OCI-LY3 (cell line): ENCODE results near the gene TAF1D.

Source experiments
- H2AFZ ChIP-seq: fragments of 200-600, 300-600 bp; shearing (Covaris generic); 2 replicates; pipeline ENCODE4 v1.6.0; 2014; ENCODE audit warnings: antibody characterized with exemption, low read depth, low read length
- H3K27ac ChIP-seq: fragments of 200-600, 300-600 bp; sonication (generic); 2 replicates; pipeline ENCODE4 v1.5.1; 2014; ENCODE audit warnings: mild to moderate bottlenecking, low read length, moderate library complexity, mixed read lengths
- H3K27me3 ChIP-seq: fragments of 200-600, 300-600 bp; sonication (generic); 2 replicates; pipeline ENCODE4 v1.6.1; 2014; ENCODE audit warnings: low read depth, low read length, mixed read lengths
- H3K36me3 ChIP-seq: fragments of 200-600, 300-600 bp; sonication (generic); replicated peaks from 2 replicates; pipeline ENCODE3; 2014; ENCODE audit warnings: low read depth, low read length, mixed read lengths
- H3K4me1 ChIP-seq: fragments of 300-600, 200-600 bp; sonication (generic); 2 replicates; pipeline ENCODE4 v1.6.1; 2014; ENCODE audit warnings: low read length, mixed read lengths
- H3K4me2 ChIP-seq: fragments of 200-600, 300-600 bp; sonication (generic); 2 replicates; pipeline ENCODE4 v1.6.1; 2014; ENCODE audit warnings: low read length, mixed read lengths
- H3K4me3 ChIP-seq: fragments of 300-600, 200-600 bp; sonication (generic); 2 replicates; pipeline ENCODE4 v1.5.1; 2014; ENCODE audit warnings: antibody characterized with exemption, mild to moderate bottlenecking, low read length, moderate library complexity
- H3K79me2 ChIP-seq: fragments of 300-600, 200-600 bp; shearing (Covaris generic); 2 replicates; pipeline ENCODE4 v1.6.1; 2014; ENCODE audit warnings: mild to moderate bottlenecking, low read length, mixed read lengths
- H3K9ac ChIP-seq: fragments of 300-600, 200-600 bp; shearing (Covaris generic); 2 replicates; pipeline ENCODE4 v1.6.0; 2014; ENCODE audit warnings: mild to moderate bottlenecking, low read length, moderate library complexity
- H3K9me3 ChIP-seq: fragments of 200-600, 300-600 bp; shearing (Covaris generic); 2 replicates; pipeline ENCODE4 v1.6.1; 2014; ENCODE audit warnings: low read length, mixed read lengths; ENCODE audit not compliant: insufficient read depth
- H4K20me1 ChIP-seq: fragments of 200-600, 300-600 bp; sonication (generic); 2 replicates; pipeline ENCODE4 v1.6.1; 2016; ENCODE audit warnings: low read length, mixed read lengths; ENCODE audit not compliant: insufficient read depth
- EZH2phosphoT487 ChIP-seq: fragments of 200-600 bp; shearing (Covaris generic); IDR thresholded peaks from 2 replicates; pipeline ENCODE4 v1.6.1; 2018; ENCODE audit warnings: antibody characterized with exemption, mixed run types, low read depth
- TF ChIP-seq, protein P1 (sequence below): fragments of 200-600, 300-600 bp; sonication (generic); IDR thresholded peaks from 2 replicates; pipeline ENCODE4 v1.5.1; 2014; ENCODE audit warnings: antibody characterized with exemption, low read length, low read depth

TAF1D gene

DNA sequence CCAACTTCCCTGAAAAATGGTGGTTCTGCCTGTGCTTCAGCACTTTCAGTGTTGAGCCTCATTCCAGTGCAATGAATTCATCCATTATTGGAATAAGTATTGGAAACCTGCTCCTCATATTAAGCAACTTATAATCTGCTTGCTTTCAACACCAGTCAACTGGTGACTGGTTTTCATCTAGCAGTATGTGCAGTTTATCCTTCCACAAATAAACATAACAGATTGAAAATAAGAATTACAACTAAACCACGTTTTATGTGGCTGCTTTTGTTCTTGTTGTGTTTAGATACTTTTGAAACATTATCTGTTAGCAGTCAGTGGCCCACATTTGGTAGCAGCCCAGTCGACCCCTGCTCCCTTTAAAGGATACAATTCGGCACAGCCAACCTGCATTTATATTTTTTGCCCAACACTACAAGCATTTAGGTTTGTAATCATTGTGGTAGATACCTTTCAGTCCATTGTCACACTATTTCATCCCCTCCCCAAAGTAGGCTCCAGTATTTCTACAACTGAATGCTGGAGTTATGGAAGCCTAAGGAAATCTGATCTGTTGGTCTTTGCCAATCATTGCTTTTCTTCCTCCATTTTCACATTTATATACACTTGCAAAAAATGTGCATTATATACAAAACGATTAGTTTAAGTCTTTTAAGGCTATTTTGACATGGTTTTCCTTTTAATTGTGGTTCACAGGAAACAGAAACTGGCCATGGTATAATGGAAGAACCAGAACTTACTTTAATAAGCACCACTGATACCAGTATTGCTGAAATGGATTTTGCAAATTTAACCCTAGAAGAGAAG, 13.1 kb downstream of the TAF1D start:
- Histone ChIP-seq H3K9ac (no peak overlapping the region), H3K27me3 (no peaks in the 10 kb centered on the region), H3K4me3 (no peak overlapping the region), H3K4me1 (no peaks in the 10 kb centered on the region), H3K4me2 (no peak overlapping the region), H2AFZ (no peak overlapping the region), H4K20me1 (peaks cover 38% of the 10 kb centered on the region), H3K36me3 (peaks cover 80% of the 10 kb centered on the region), H3K27ac (peak overlapping the region; percentile 1; the same call in 1 of the 2 replicates), H3K79me2 (peaks cover 13% of the 10 kb centered on the region), H3K9me3 (no peaks in the 10 kb centered on the region)
- TF ChIP-seq, protein P1, sequence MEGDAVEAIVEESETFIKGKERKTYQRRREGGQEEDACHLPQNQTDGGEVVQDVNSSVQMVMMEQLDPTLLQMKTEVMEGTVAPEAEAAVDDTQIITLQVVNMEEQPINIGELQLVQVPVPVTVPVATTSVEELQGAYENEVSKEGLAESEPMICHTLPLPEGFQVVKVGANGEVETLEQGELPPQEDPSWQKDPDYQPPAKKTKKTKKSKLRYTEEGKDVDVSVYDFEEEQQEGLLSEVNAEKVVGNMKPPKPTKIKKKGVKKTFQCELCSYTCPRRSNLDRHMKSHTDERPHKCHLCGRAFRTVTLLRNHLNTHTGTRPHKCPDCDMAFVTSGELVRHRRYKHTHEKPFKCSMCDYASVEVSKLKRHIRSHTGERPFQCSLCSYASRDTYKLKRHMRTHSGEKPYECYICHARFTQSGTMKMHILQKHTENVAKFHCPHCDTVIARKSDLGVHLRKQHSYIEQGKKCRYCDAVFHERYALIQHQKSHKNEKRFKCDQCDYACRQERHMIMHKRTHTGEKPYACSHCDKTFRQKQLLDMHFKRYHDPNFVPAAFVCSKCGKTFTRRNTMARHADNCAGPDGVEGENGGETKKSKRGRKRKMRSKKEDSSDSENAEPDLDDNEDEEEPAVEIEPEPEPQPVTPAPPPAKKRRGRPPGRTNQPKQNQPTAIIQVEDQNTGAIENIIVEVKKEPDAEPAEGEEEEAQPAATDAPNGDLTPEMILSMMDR: no peak
- TF ChIP-seq EZH2phosphoT487: no peak

DNA sequence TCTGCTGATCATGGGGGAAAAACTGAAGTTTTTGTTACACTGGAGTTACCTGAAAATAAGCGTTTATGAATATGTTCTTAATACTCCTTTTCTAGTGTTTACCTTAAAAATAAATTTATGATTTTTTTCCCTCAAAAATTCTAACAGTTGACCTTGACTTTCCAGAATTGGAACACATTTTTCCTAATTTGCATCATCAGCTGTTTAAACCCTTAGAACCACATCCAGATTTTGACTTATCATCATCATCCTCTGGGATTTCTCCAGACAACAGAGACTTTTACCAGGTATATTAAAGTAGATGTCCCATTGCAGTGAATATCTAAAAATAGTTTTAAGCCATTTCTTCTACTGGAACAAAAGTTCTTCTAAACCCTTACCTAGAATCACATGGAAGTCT, 17.2 kb downstream of the TAF1D start:
- TF ChIP-seq, protein P1: no peak
- TF ChIP-seq EZH2phosphoT487: no peak
- no peak overlapping the region for H2AFZ ChIP-seq
- no peak overlapping the region for H3K27ac ChIP-seq
- no peaks in the 10 kb centered on the region for H3K9me3 ChIP-seq
- no peak overlapping the region for H3K4me2 ChIP-seq
- no peaks in the 10 kb centered on the region for H3K27me3 ChIP-seq
- H4K20me1 ChIP-seq: 0 out of 2 replicates have a peak, but pooled peaks cover 10% of the 10 kb centered on the region
- H3K36me3 ChIP-seq: peaks cover 64% of the 10 kb centered on the region
- peaks cover 4% of the 10 kb centered on the region for H3K79me2 ChIP-seq
- no peak overlapping the region for H3K9ac ChIP-seq
- no peak overlapping the region for H3K4me3 ChIP-seq
- H3K4me1 ChIP-seq: no peaks in the 10 kb centered on the region

DNA sequence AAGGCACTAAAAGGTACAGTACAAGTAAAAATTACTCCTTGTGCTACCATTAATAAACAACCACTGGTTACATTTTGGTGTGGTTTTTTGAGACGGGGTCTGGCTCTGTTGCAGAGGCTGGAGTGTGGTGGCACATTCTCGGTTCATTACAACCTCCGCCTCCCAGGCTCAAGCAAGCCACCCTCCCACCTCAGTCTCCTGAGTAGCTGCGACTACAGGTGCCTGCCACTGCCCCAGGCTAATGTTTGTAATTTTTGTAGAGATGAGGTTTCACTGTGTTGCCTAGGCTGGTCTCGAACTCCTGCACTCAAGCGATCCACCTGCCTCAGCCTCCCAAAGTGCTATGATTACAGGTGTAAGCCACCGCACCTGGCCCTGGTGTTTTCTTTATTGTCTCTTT, 20.8 kb downstream of the TAF1D start:
- peaks cover 55% of the 10 kb centered on the region for H3K36me3 ChIP-seq
- no peak overlapping the region for H3K27ac ChIP-seq
- H3K4me3 ChIP-seq: no peak overlapping the region
- no peak for TF ChIP-seq EZH2phosphoT487
- TF ChIP-seq, protein P1: no peak
- H4K20me1 ChIP-seq: no peaks in the 10 kb centered on the region
- H3K9ac ChIP-seq: no peak overlapping the region
- no peak overlapping the region for H3K4me2 ChIP-seq
- H3K27me3 ChIP-seq: no peaks in the 10 kb centered on the region
- no peak overlapping the region for H2AFZ ChIP-seq
- H3K79me2 ChIP-seq: peaks cover 22% of the 10 kb centered on the region
- peaks cover 16% of the 10 kb centered on the region for H3K4me1 ChIP-seq
- H3K9me3 ChIP-seq: no peaks in the 10 kb centered on the region

- Histone ChIP-seq H3K4me3 (no peak overlapping the region), H3K27me3 (no peaks in the 10 kb centered on the region), H3K9me3 (no peaks in the 10 kb centered on the region), H3K4me1 (peaks cover 16% of the 10 kb centered on the region), H3K27ac (no peak overlapping the region), H2AFZ (no peak overlapping the region), H3K4me2 (no peak overlapping the region), H4K20me1 (no peaks in the 10 kb centered on the region), H3K79me2 (peaks cover 24% of the 10 kb centered on the region), H3K36me3 (peaks cover 62% of the 10 kb centered on the region), H3K9ac (no peak overlapping the region)
- TF ChIP-seq, protein P1: no peak
- no peak for TF ChIP-seq EZH2phosphoT487
Observed at GRCh38 chr11:93719310-93719709, 22.0 kb downstream of the TAF1D start.
